ENCODE measurements around the gene CCDC178.

Gene CCDC178

GRCh38 chr18:33128581-33128980, 311.9 kb downstream of the CCDC178 start:
- DNase-seq (ENCODE audit: low spot score), result no peak

GRCh38 chr18:33123862-33124518, 316.5 kb downstream of the CCDC178 start:
- no peak for DNase-seq (ENCODE audit: low spot score)

GRCh38 chr18:33116376-33116775, 324.1 kb downstream of the CCDC178 start:
- DNase-seq (ENCODE audit: low spot score), result no peak

- no peak for DNase-seq (ENCODE audit: low spot score)
Measured at GRCh38 chr18:33115917-33116316, 324.6 kb downstream of the CCDC178 start.

GRCh38 chr18:33115476-33115875, 325.0 kb downstream of the CCDC178 start:
- no peak for DNase-seq (ENCODE audit: low spot score)

GRCh38 chr18:33114749-33115148, 325.8 kb downstream of the CCDC178 start:
- DNase-seq (ENCODE audit: low spot score), result no peak

GRCh38 chr18:33113416-33113815, 327.1 kb downstream of the CCDC178 start:
- no peak for DNase-seq (ENCODE audit: low spot score)

GRCh38 chr18:33107511-33107910, 333.0 kb downstream of the CCDC178 start:
- no peak for DNase-seq (ENCODE audit: low spot score)

- no peak for DNase-seq (ENCODE audit: low spot score)
Measured at GRCh38 chr18:33101316-33101715, 339.2 kb downstream of the CCDC178 start.

GRCh38 chr18:33099626-33100025, 340.9 kb downstream of the CCDC178 start:
- no peak for DNase-seq (ENCODE audit: low spot score)

- no peak for DNase-seq (ENCODE audit: low spot score)
Measured at GRCh38 chr18:33097126-33097525, 343.4 kb downstream of the CCDC178 start.

GRCh38 chr18:33090461-33090860, 350.1 kb downstream of the CCDC178 start:
- DNase-seq (ENCODE audit: low spot score), result no peak

GRCh38 chr18:33076601-33077000, 363.9 kb downstream of the CCDC178 start:
- DNase-seq (ENCODE audit: low spot score), result no peak

GRCh38 chr18:33074125-33074524, 366.4 kb downstream of the CCDC178 start:
- DNase-seq (ENCODE audit: low spot score), result no peak

- DNase-seq (ENCODE audit: low spot score), result no peak
Measured at GRCh38 chr18:33062834-33063364, 377.6 kb downstream of the CCDC178 start.

- DNase-seq (ENCODE audit: low spot score), result no peak
Measured at GRCh38 chr18:33052886-33053285, 387.6 kb downstream of the CCDC178 start.

GRCh38 chr18:33051407-33051806, 389.1 kb downstream of the CCDC178 start:
- DNase-seq (ENCODE audit: low spot score), result no peak

- no peak for DNase-seq (ENCODE audit: low spot score)
Measured at GRCh38 chr18:33040213-33040612, 400.3 kb downstream of the CCDC178 start.

GRCh38 chr18:33034945-33035344, 405.6 kb downstream of the CCDC178 start:
- no peak for DNase-seq (ENCODE audit: low spot score)

GRCh38 chr18:33034212-33034611, 406.3 kb downstream of the CCDC178 start:
- no peak for DNase-seq (ENCODE audit: low spot score)

GRCh38 chr18:33022370-33022769, 418.2 kb downstream of the CCDC178 start:
- no peak for DNase-seq (ENCODE audit: low spot score)

- no peak for DNase-seq (ENCODE audit: low spot score)
Measured at GRCh38 chr18:33020877-33021276, 419.6 kb downstream of the CCDC178 start.

- DNase-seq (ENCODE audit: low spot score), result no peak
Measured at GRCh38 chr18:33014060-33014796, 426.3 kb downstream of the CCDC178 start.

Measured in HuH-7.5 (cell line).